Neural cell (in vitro differentiated cells): ENCODE data around the gene KERA.

Experiments used
- CTCF ChIP-seq: fragments of 450-650 bp; IDR thresholded peaks from 2 replicates; pipeline ENCODE4 v1.5.1; 2014; ENCODE audit warnings: antibody characterized with exemption, mild to moderate bottlenecking, moderate library complexity; ENCODE audit not compliant: poor library complexity, severe bottlenecking
- EP300 ChIP-seq: fragments of 450-650 bp; conservative IDR thresholded peaks from 2 replicates; pipeline ENCODE4 v1.6.1; 2014; ENCODE audit warnings: antibody characterized with exemption, mild to moderate bottlenecking, moderate library complexity; ENCODE audit not compliant: poor library complexity, severe bottlenecking
- TAF1 ChIP-seq: IDR thresholded peaks from 2 replicates; pipeline ENCODE4 v1.6.1; 2012; ENCODE audit warnings: low read depth

- TF ChIP-seq TAF1 (no peak), EP300 (no peak), CTCF (no peak)
Measured at GRCh38 chr12:91056488-91056887, 1.3 kb downstream of the KERA start.
